Activated CD8-positive, alpha-beta memory T cell treated with anti-CD3 and anti-CD28 coated beads for 1 hour (primary cell): ENCODE results near the gene BICD1.

Experiments used
- DNase-seq, 2 donors: peaks; one replicate each; pipeline ENCODE4 v3.0.0-alpha.2; 2020; ENCODE audit warnings: low read depth in 1 of 2; ENCODE audit errors: extremely low read depth in 1 of 2

The BICD1 gene

GRCh38 chr12:32139064-32139421 lies 32.4 kb downstream of the BICD1 start:
- DNase-seq: no peak

- DNase-seq: no peak
These were observed 34.2 kb downstream of the BICD1 start for GRCh38 chr12:32140877-32141276.

DNA sequence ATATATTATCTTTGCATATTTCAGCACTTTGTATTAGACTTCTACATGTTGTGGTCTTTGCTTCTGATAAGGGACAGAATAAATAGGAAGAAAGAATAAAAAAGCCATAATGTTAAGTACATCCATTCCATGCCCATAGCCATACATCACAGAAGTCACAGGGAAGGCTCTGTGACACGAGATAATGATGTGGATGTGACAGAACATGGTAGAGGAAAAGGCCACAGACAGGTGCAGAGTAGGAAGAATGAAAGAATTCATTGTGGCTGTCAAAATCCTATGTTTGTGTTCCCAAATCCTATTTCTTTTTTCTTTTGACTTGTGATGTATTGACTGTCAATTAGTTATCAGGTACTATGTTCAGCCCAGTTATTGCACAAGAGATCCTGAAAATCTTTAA lies 38.4 kb downstream of the BICD1 start:
- DNase-seq: no peak

GRCh38 chr12:32146074-32146873 lies 39.6 kb downstream of the BICD1 start:
- no peak for DNase-seq

DNA sequence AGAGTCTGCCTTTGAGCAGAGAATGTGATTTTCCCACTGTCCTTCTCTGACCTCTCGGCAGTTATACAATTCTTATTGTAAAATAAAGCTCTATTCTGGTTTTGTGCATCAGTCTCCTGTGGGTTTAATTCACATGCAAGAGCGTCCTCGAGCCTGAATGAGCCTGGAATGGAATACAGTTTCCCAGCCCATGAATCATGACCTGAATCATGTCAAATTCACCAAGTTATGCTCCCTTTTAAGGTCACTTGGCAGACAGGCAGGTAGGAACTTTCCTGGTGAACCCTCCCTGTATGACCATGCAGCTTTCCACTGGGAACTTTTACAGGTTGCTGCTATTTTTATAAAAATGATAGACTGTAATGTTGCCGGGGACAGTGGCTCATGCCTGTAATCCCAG lies 41.7 kb downstream of the BICD1 start:
- no peak for DNase-seq

DNA sequence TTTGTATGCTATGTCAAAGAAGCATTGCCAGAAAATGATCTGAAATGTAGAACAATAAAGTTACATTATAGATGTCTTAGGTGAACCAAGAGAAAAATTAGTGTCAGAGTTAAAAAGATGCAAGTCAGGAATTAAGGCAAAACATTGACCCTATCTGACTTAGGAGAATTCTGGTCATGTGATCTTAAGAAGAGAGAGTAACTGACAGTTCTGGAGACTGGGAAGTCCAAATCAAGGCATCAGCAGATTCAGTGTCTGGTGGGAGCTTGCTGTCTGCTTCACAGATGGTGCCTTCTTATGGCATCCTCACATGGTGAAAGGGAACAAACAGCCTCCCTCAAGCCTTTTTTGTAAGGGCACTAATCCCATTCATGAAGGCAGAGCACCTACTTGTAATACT lies 42.8 kb downstream of the BICD1 start:
- DNase-seq: no peak

DNA sequence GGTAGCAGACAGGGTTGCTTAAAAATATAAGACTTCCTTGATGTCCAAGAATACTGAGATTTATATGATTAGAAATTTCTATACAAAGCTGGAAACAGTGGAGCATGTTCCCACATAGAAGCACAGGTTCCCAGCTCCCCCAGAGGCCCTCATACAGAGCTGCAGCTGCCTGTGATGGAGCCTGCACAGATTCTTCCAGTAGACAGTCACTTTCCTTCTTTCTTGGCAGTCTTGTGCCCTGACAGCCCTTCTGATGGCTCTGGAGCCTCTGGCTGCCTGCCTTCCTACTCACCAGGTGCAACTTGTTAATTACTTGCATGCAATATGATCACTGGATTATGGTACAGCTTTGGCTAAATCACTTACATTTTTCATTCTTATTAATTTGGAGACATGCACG lies 44.4 kb downstream of the BICD1 start:
- no peak for DNase-seq

- no peak for DNase-seq
These were observed 44.9 kb downstream of the BICD1 start for GRCh38 chr12:32151552-32151951.

GRCh38 chr12:32155041-32155440 lies 48.4 kb downstream of the BICD1 start:
- no peak for DNase-seq

- DNase-seq: no peak
These were observed 49.4 kb downstream of the BICD1 start for GRCh38 chr12:32155961-32156529.

GRCh38 chr12:32158525-32158924 lies 51.9 kb downstream of the BICD1 start:
- DNase-seq: no peak

- DNase-seq: no peak
These were observed 52.7 kb downstream of the BICD1 start for GRCh38 chr12:32159381-32159780.

DNA sequence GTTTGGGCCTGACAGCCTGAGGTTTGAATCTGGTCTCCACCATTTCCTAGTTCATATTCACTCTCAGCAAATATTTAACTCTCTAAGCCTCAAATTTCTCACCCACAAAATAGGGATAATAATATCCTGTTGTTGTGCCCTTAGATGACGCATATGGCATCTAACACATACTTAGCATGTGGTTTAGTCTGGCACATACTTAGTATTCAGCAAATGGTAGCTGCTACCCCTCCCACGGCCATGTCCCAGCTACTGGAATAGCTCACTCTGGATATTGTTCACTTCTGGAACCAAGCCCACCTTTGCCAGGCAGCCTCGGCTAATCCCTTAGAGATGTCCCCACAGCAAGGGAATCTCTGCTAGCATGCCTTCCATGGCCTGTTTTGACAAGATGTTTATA lies 53.3 kb downstream of the BICD1 start:
- no peak for DNase-seq

DNA sequence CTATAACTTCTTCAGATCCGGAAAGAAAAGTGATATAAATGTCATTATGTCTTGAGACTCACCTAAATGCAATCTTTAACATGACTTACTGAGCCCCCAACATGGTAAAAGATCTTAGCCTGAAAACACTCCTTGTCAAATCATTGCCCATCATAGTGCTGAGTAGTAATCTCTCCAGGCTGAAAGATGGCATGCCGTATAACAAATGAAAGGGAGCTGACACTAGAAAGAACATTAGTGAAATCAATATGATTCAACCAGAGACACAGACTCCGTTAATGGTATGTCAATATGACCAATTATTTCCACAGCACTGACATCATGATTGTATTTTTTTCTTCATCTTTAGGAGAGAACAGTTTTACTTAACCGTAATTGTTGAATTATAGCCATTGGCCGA lies 54.4 kb downstream of the BICD1 start:
- no peak for DNase-seq

DNA sequence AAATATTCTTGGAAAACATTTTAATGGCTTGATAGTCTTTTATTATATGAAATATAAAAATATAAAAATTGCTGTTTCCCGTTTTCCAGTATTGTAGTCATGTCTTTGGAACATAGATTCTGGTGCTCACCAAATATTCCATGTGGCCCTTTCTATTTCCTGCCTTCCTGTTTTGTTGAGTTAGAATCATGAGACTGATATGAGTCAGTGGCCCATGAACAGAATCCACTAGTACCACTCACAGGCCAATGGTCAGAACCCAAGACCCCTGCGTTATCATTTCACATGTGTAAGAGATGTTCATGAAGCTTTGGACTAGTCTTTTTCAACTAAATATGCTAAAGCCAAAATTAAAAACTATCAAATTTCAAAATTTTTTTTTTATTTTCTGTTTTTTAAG lies 56.9 kb downstream of the BICD1 start:
- no peak for DNase-seq

GRCh38 chr12:32166510-32166909 lies 59.9 kb downstream of the BICD1 start:
- no peak for DNase-seq

DNA sequence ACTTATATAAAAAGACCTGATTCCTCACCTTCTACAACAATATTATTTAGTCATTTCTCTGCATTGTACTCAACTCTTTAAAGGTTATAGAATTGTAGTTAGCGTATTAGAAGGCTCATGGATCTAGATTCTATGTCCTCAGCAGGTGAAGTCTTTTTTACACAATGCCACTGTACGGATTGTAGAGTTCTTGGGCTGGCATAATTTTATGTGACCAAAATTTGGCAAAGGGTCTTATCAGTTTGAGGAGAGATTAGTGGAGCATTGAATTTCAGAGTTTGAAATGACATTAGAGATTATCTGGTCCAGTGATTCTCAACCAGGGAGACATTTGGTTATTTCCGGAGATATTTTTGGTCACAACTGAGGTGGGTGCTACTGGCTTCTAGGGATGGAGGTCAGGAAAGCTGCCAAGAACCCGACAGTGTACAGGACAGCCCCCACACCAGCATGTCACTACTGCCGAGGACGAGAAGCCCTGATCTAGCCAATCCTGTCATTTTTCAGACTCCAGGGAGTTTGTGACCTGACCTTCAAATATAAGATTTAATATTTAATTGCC lies 63.9 kb downstream of the BICD1 start:
- no peak for DNase-seq

GRCh38 chr12:32171211-32171610 lies 64.6 kb downstream of the BICD1 start:
- DNase-seq: no peak

- DNase-seq: no peak
These were observed 70.0 kb downstream of the BICD1 start for GRCh38 chr12:32176606-32177005.

DNA sequence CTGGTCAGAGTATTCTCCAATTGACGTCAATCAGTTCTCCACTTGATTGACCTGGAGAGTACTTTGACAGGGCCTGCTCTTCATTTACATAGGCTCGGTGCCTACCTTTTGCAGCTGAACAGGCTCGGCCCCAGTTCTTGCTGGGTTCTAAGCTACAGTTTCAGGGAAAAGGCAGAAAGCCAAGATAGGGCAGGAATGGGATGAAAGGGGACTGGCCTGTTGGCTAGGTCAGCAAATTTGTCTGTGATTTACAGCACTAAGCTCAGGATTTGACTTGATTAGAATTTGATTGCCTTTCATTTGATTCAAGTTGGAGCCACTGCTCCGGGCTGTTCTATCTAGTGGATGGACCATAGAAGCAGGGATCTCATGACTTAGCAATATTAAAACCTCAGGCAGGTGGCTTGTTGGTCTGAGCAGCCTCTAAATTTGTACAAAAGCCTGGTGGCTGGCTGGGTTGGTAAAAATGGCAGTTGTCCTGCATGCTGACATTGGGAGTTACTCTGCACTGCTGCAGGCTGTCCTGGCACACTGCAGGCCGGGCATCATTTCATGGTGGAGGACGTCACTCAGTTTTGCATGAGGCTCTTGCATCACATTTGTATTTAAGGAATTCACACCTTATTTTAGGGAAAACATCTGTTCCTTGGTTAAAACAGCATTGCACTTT lies 71.8 kb downstream of the BICD1 start:
- no peak for DNase-seq

- no peak for DNase-seq
These were observed 72.4 kb downstream of the BICD1 start for GRCh38 chr12:32179011-32179395.
